Activated naive CD4-positive, alpha-beta T cell treated with anti-CD3 and anti-CD28 coated beads for 36 hours (primary cell): Measurements from ENCODE around the gene RHOD. TPM values are rescaled to one million over a fixed set of nuclear protein-coding genes. Genes with fewer than 3 reads are reported as not detected.
A peak's percentile ranks its signal among the peaks of the same experiment; 100 is the strongest.

ENCODE experiments used
- CTCF ChIA-PET: fragments of 350-600 bp; sonication (Branson Sonifier 250); formaldehyde crosslinking; loops from one replicate; lab custom pipeline; 2021; ENCODE audit warnings: antibody characterized with exemption; lab: Charles Lee
- DNase-seq: peaks from one replicate; pipeline ENCODE4 v3.0.0-alpha.2; 2020
- H3K27ac Mint-ChIP-seq: one replicate; pipeline ENCODE4 v1.8.0; 2021; ENCODE audit warnings: mild to moderate bottlenecking, mixed read lengths
- H3K27me3 Mint-ChIP-seq: one replicate; pipeline ENCODE4 v1.8.0; 2021; ENCODE audit warnings: low read depth, mixed read lengths
- H3K36me3 Mint-ChIP-seq: one replicate; pipeline ENCODE4 v1.8.0; 2021; ENCODE audit warnings: low read depth, mixed read lengths
- H3K4me1 Mint-ChIP-seq: one replicate; pipeline ENCODE4 v1.8.0; 2021; ENCODE audit warnings: low read depth, mixed read lengths
- H3K4me3 Mint-ChIP-seq: one replicate; pipeline ENCODE4 v1.8.0; 2021; ENCODE audit warnings: mild to moderate bottlenecking, moderate library complexity, mixed read lengths
- H3K9me3 Mint-ChIP-seq: one replicate; pipeline ENCODE4 v1.8.0; 2021; ENCODE audit warnings: mixed read lengths
- intact Hi-C: fragments of 100-400 bp; cut with micrococcal nuclease; formaldehyde crosslinking; loops from one replicate; pipeline ENCODE4 v1.15.1; 2023
- total RNA-seq, 2 experiments: library from RNA; stranded (reverse); gene quantifications; one replicate each; pipeline ENCODE4 v1.2.3, GENCODE V29; 2021

RHOD gene
- total RNA-seq, 2 experiments from 2014 or later = 0.64 to 0.98 TPM

DNA sequence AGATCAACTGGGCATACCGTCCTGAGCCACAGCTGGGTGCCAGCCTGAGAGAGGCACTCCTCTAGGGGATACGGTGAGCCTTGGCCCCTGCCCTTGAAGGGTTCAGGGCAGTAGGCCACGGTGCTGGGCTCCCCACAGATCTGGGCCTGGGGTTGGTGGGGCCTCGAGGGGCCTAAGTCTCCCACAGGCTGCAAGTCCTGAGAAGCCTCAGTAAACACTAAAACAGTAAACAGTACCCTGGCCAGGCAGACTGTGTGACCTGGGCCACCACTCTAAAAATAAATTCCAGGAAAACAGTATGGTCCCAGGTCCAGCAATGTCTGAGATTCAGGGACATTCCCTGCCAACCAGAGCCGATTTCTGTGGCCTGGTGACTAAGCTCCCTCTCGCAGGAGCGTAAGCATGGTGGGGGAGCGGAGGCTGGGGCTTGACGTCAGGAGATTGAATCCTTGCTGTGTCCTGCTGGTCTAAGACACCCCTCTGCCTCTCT, 2.3 kb upstream of the RHOD start:
- DNase-seq = no peak
- Mint-ChIP-seq H3K27me3 (peaks cover 2% of the 10 kb centered on the region), H3K4me3 (no peak overlapping the region), H3K27ac (no peak overlapping the region), H3K36me3 (no peaks in the 10 kb centered on the region), H3K4me1 (peaks cover 14% of the 10 kb centered on the region), H3K9me3 (no peaks in the 10 kb centered on the region)
- intact Hi-C loops = loop anchor here (1.0 kb wide), 2 partner anchors 17 to 263 kb away; no protein-coding TSS in a partner anchor
- CTCF ChIA-PET = interaction anchor here (0.6 to 7.9 kb wide), 11 partner anchors 12 to 1057 kb away, joined by 3 to 94 read pairs (median 3); no protein-coding TSS in a partner anchor

DNA sequence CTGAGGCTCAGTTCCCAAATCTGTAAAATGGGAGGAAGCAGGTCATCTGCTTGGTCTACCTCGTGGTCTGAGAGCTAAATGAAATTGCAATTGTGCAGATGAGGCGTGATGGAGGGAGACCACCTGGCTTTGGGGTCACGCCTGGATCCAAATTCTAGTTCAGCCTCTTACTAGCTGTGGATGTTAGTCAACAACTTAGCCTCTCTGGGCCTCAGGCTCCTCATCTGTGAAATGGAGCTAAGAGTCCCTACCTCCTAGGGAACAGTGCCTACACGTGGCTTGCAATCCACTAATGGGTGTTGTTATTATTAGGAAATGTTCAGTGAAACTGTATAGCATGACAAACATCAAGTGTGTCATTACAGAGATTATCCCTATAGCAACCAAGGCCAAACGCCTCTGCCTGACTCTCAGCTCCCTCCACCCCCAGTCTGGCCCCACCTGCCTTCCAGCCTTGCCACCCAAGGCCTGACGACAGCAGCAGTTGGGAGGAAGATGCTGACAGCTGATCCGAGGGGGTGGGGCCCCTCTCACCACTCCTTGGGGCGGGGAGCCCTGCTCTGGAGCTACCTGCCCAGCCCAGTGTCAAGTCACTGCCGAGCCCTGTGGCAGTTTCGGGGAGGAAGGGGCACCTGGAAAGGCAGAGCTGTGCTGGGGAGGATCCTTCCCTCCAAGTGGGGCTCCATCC, 1.7 kb upstream of the RHOD start:
- CTCF ChIA-PET = interaction anchor here (0.6 to 7.9 kb wide), 11 partner anchors 11 to 1057 kb away, joined by 3 to 94 read pairs (median 3); no protein-coding TSS in a partner anchor
- Mint-ChIP-seq H3K9me3 (no peaks in the 10 kb centered on the region), H3K27ac (no peak overlapping the region), H3K4me1 (peaks cover 14% of the 10 kb centered on the region), H3K36me3 (no peaks in the 10 kb centered on the region), H3K27me3 (peaks cover 2% of the 10 kb centered on the region), H3K4me3 (no peak overlapping the region)
- intact Hi-C loops = loop anchor here (1.0 kb wide), 2 partner anchors 16 to 262 kb away; no protein-coding TSS in a partner anchor
- DNase-seq = peak; percentile 28

DNA sequence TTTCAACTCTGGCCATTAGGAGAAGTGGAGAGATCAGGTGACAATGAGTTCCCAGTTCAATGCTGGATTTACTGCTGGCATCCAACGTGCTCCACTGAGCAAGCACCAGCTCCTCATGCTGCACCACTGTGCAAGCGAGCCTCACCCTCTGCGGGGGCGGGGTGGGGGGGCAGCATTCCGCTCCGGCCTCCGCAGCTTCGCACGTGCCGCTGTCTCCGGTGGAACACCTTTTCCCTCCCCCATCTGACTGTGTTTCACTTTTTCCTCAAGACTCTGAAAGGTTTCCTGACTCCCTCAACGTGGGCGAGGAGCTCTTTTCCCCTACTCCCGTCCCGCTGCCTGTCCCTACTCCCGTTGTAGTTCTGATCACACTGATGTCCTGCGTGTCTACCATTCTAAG, 835 bp upstream of the RHOD start:
- Mint-ChIP-seq H3K4me1 (peaks cover 14% of the 10 kb centered on the region), H3K9me3 (no peaks in the 10 kb centered on the region), H3K4me3 (peak overlapping the region; percentile 78), H3K27me3 (peaks cover 2% of the 10 kb centered on the region), H3K36me3 (no peaks in the 10 kb centered on the region), H3K27ac (no peak overlapping the region)
- CTCF ChIA-PET = interaction anchor here (0.6 to 7.9 kb wide), 6 partner anchors 10 to 206 kb away, joined by 3 to 94 read pairs (median 6); no protein-coding TSS in a partner anchor
- no peak for DNase-seq
- intact Hi-C loops = no loop called here

DNA sequence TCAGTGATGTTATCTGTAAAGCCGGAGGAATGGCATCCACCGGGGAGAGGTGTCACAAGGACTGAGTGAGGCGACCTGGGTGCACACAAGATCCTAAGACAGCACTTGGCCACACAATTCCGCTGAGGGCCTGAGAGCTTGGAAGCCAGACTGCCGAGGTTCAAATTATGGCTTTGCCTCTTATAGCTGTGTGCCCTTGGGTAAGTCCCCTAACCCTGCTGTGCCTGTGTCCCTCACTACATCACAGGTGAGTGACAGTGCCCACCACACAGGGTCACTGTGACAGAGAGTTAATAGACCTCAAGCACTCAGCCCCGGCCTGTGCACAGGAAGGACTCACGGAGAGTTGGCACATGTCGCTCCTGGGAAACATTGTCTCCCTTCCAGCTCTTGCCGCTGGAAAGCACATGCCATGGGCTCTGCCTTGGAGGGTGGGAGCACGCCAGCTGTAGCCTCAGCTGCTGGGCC, 592 bp downstream of the RHOD start:
- Mint-ChIP-seq H3K4me3 (peak overlapping the region; percentile 50), H3K27me3 (no peaks in the 10 kb centered on the region), H3K36me3 (no peaks in the 10 kb centered on the region), H3K27ac (no peak overlapping the region), H3K4me1 (peaks cover 14% of the 10 kb centered on the region), H3K9me3 (no peaks in the 10 kb centered on the region)
- intact Hi-C loops = no loop called here
- CTCF ChIA-PET = interaction anchor here (1.2 to 7.9 kb wide), 2 partner anchors 15 to 325 kb away, joined by 4 to 94 read pairs; no protein-coding TSS in a partner anchor
- no peak for DNase-seq

DNA sequence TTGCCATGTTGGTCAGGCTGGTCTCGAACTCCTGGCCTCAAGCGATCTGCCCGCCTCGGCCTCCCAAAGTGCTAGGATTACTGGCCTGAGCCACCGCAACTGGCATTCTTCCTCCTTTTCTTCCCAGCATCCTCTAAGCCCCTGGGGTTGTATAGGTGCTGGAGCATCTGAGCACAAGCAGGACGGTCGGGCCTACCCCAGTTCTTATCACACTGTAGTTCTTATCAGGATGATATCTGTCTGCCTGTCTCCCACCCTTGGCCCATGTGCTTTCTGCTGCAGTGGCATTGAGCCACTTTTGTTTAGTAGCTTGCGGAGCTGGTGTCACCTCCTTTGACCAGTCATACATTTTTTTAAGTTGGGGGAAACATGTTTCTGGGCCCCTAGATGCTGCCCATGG, 1.9 kb downstream of the RHOD start:
- Mint-ChIP-seq H3K4me3 (no peak overlapping the region), H3K9me3 (no peaks in the 10 kb centered on the region), H3K36me3 (no peaks in the 10 kb centered on the region), H3K4me1 (peaks cover 14% of the 10 kb centered on the region), H3K27me3 (no peaks in the 10 kb centered on the region), H3K27ac (no peak overlapping the region)
- intact Hi-C loops = no loop called here
- DNase-seq = no peak
- CTCF ChIA-PET = interaction anchor here (0.6 to 7.9 kb wide), 2 partner anchors 14 to 71 kb away, joined by 3 to 94 read pairs; no protein-coding TSS in a partner anchor

DNA sequence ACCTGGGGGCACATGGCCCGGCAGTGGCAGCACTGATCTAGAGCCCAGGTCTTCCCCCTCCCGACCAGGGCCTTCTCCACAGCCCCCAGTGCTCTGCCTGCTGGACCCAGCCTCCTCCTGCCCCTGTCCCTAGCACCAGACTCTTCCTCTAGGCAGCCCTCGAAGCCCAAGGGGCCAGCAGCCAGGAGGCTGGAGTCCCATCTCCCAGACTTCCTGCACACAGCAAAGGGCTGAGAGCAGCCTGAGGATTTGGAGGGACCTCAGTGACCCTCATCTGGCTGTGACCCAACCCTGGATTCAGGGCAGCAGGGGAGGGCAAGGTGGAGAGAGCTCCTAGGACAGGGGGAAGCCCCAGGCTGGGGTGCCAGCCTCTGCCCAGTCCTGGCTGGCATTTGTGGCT, 3.0 kb downstream of the RHOD start:
- peaks cover 14% of the 10 kb centered on the region for H3K4me1 Mint-ChIP-seq
- H3K27ac Mint-ChIP-seq = no peak overlapping the region
- CTCF ChIA-PET = no interaction called here
- intact Hi-C loops = no loop called here
- no peak for DNase-seq
- no peaks in the 10 kb centered on the region for H3K9me3 Mint-ChIP-seq
- no peak overlapping the region for H3K4me3 Mint-ChIP-seq
- no peaks in the 10 kb centered on the region for H3K36me3 Mint-ChIP-seq
- no peaks in the 10 kb centered on the region for H3K27me3 Mint-ChIP-seq

DNA sequence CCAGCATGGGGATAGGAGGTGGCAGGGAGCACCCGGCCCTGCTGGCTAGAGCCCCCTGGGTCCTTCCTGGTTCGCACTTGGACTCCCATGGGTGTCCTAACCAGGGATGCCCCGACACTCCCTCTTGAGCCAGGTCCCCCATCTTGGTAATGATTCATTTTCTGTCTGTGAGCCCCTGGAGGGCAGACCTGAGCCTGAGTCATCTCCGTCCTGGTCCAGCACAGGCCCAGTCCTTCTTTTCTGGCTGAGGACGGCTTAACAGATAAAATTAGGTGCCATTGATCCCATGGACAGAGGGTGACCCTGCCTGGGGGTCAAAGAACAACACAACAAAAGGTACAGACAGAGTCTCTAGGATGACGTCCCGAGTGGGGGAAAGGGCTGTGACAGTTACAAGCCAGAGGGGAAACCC, 3.5 kb downstream of the RHOD start:
- no peak for DNase-seq
- Mint-ChIP-seq H3K27ac (no peak overlapping the region), H3K4me1 (peaks cover 14% of the 10 kb centered on the region), H3K9me3 (no peaks in the 10 kb centered on the region), H3K36me3 (no peaks in the 10 kb centered on the region), H3K4me3 (no peak overlapping the region), H3K27me3 (no peaks in the 10 kb centered on the region)
- CTCF ChIA-PET = no interaction called here
- intact Hi-C loops = no loop called here

DNA sequence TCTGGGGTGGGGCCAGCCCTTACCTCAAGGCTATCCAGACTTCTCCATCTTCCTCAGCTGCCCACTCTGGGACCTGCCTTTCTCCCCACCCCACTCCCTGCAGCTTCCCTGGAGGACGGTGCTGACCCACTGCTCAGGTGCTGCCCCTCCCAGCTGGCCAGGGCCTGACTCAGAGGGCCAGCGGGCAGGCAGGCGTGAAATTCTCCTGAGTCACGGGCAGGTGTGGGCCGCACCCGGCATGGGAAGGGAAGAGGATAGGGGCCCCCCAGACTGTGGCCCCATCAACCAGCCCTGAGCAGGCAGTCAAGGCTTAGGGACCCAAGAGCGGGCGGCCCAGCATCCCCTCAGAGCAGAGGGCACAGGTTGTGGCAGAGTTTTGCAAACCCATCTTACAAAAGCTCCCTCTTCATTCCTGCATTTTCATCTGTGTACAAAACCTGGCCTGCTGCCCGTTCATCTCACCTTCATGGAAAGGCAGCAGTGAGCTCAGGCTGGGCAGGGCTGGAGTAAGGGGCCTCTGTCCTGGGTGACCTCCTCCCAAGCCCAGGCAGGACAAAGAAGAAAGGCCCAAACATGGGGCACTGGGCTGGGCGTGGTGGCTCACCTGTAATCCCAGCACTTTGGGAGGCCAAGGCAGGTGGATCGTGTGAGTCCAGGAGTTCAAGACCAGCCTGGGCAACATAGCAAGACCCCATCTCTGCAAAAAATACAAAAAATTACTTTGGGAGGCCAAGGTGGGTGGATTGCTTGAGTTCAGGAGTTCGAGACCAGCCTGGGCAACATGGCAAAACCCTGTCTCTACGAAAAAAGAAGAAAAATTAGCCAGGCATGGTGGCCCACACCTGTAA, 6.1 kb downstream of the RHOD start:
- no peak overlapping the region for H3K4me3 Mint-ChIP-seq
- no peak for DNase-seq
- H3K27ac Mint-ChIP-seq = no peak overlapping the region
- no peaks in the 10 kb centered on the region for H3K4me1 Mint-ChIP-seq
- H3K9me3 Mint-ChIP-seq = no peaks in the 10 kb centered on the region
- H3K27me3 Mint-ChIP-seq = no peaks in the 10 kb centered on the region
- CTCF ChIA-PET = interaction anchor here (0.5 to 1.2 kb wide), 4 partner anchors 9 to 105 kb away, joined by 3 to 4 read pairs (median 3); no protein-coding TSS in a partner anchor
- intact Hi-C loops = no loop called here
- H3K36me3 Mint-ChIP-seq = no peaks in the 10 kb centered on the region

DNA sequence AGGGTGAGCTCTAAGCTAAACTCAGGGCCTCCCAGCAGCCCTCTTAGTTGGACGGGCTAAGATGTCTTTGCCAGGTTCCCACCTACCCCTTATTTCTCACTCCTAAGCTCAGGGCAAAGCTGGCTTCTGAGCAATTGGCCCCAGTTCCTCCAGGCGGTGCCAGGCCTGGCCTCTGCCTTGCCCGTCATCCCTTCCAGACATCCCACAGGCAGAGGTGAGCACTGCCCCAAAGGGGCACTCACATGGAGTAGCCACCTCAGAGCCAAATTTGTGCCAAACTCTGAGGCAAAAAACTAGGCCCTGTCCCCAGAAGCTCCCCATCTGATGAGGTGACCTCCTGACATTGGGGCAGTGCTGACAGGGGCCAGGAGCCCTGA, 9.7 kb downstream of the RHOD start:
- CTCF ChIA-PET = interaction anchor here (0.9 to 1.9 kb wide), 2 partner anchors 11 to 13 kb away, joined by 3 to 6 read pairs; no protein-coding TSS in a partner anchor
- H3K36me3 Mint-ChIP-seq = no peaks in the 10 kb centered on the region
- intact Hi-C loops = no loop called here
- no peak for DNase-seq
- no peaks in the 10 kb centered on the region for H3K27me3 Mint-ChIP-seq
- no peak overlapping the region for H3K27ac Mint-ChIP-seq
- H3K4me1 Mint-ChIP-seq = no peaks in the 10 kb centered on the region
- no peaks in the 10 kb centered on the region for H3K9me3 Mint-ChIP-seq
- no peak overlapping the region for H3K4me3 Mint-ChIP-seq

DNA sequence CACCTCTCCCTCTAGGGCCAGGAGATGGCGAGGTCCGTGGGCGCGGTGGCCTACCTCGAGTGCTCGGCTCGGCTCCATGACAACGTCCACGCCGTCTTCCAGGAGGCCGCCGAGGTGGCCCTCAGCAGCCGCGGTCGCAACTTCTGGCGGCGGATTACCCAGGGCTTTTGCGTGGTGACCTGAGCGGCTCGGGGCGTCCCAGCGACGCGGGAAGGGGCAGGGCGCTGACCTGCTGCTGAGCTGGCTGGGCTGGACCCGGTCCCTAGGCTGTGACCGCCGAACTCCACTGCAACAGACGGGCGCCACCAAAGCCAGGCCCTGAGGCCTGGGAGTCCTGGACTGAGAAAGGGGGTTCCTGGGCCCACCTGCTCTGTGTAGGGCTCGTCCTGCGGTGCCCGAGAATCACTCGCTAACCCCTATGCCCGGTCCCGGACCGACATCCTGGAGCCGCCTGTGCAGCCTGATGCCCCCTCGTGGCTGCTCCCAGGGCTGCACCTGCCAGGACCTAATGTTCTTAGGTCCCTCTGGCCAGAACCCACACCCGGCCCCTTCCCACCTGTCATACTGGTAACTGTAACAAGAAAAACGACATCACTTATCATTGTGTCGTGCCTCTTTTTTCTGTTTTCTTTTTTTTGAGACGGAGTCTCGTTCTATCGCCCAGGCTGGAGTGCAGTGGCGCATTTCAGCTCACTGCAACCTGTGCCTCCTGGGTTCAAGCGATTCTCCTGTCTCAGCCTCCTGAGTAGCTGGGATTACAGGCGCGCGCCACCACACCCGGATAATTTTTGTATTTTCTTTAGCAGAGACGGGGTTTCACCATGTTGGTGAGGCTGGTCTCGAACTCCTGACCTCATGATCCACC, 15.0 kb downstream of the RHOD start:
- Mint-ChIP-seq H3K4me3 (no peak overlapping the region), H3K9me3 (no peaks in the 10 kb centered on the region), H3K36me3 (no peaks in the 10 kb centered on the region), H3K27ac (no peak overlapping the region), H3K4me1 (peaks cover 5% of the 10 kb centered on the region), H3K27me3 (no peaks in the 10 kb centered on the region)
- intact Hi-C loops = loop anchor here (1.0 kb wide), 2 partner anchors 17 to 377 kb away; no protein-coding TSS in a partner anchor
- CTCF ChIA-PET = interaction anchor here (0.8 to 8.6 kb wide), 6 partner anchors 10 to 115 kb away, joined by 3 to 94 read pairs (median 6); partner anchors contain the start of gene RHOD
- DNase-seq = peak; percentile 85

DNA sequence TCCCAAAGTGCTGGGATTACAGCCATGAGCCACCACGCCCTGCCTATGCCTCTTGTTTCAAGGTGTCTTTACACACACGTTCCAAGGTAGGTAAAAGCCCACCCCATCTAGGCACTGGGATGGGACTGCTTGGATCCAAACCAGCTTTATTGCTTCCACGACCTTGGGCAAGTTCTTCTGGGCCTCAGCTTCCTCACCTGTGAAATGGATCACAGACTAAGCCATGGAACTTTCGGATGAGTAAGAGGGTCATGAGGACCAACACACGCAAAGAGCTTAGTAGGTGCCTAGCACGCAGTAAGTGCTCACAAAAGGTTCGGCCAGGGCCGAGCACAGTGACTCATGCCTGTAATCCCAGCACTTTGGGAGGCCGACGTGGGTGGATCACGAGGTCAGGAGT, 15.6 kb downstream of the RHOD start:
- DNase-seq = no peak
- CTCF ChIA-PET = interaction anchor here (0.6 to 8.6 kb wide), 9 partner anchors 10 to 189 kb away, joined by 3 to 94 read pairs (median 5); partner anchors contain the start of gene RHOD
- H3K36me3 Mint-ChIP-seq = no peaks in the 10 kb centered on the region
- H3K4me3 Mint-ChIP-seq = no peak overlapping the region
- no peak overlapping the region for H3K27ac Mint-ChIP-seq
- H3K27me3 Mint-ChIP-seq = no peaks in the 10 kb centered on the region
- peaks cover 5% of the 10 kb centered on the region for H3K4me1 Mint-ChIP-seq
- H3K9me3 Mint-ChIP-seq = no peaks in the 10 kb centered on the region
- intact Hi-C loops = no loop called here
